Mucosa of gallbladder (tissue), 1 donor: ENCODE data around the gene PID1. TPM values are rescaled to one million over a fixed set of nuclear protein-coding genes. Genes with fewer than 3 reads are reported as not detected.
"Not testable (repeated sequence)": the region's sequence is repeated elsewhere in the genome, so short reads cannot be mapped to it uniquely, and the experiment has no call there.

ENCODE experiments used
- DNase-seq: peaks from one replicate; pipeline ENCODE4 v3.0.0-alpha.2; 2020; ENCODE audit warnings: low spot score
- total RNA-seq: library from RNA; stranded (reverse); gene quantifications from one replicate; pipeline ENCODE4 v1.2.1, GENCODE V29; 2021
- donor health status: DM: no; HTN: no; CAD: no.

The PID1 gene
- total RNA-seq, 1 donor from 2014 or later, result 17.1 TPM

DNA sequence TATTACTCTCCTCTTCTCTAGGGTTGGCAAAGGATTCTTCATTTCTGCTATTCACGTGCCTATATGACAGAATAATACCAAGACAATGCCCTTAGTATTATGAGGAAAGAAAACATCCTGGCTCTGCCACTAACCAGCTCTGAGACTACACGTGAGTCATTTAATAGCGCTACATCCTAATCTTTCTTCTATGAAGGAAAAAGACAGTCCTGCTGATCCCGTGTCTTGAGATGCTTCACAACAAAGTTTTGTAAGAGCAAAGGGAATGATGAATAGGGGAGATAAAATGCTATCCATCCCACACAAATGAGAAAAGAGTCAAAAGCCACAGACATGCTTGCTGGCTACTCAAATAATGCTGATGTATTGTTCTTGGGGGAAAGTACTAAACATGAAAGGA is 152.8 kb downstream of the PID1 start:
- DNase-seq, result no peak

DNA sequence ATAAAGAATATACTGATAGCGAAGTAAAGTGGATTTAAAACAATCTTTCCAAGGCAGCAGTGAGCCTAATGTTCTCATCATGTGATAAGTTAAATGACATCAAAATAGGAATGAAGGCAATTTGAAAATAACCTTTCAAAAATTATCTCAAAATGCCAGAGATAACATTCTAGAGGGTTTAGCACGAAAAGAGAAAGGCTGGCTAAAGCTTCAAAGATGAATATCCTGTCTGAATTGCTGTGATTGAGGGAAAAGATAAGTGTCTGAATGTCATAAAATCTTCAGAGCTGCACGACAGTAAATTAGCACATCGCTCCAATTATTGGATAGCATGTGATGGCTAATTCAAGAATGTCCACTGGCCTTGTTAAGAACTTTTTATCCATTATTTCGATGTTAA is 159.3 kb downstream of the PID1 start:
- DNase-seq, result no peak

DNA sequence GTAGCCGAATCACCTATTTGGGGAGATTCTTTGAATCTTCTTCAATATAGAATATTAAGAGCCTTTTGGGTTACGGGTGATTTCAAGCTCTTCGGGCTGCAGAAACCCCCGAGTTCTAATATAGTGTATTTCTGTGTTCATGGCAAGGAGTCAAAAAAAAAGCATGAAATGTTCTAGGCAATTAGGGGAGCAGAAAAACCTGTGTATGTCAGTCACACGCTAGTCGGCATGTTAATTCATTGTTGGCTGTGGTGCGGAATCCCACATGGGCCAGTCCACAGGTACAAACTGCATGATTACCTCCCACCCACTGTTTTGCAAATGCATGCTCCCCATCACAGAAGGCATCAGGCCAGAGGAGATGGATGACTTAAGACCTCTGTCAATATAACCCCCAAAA is 161.9 kb downstream of the PID1 start:
- DNase-seq, result no peak

DNA sequence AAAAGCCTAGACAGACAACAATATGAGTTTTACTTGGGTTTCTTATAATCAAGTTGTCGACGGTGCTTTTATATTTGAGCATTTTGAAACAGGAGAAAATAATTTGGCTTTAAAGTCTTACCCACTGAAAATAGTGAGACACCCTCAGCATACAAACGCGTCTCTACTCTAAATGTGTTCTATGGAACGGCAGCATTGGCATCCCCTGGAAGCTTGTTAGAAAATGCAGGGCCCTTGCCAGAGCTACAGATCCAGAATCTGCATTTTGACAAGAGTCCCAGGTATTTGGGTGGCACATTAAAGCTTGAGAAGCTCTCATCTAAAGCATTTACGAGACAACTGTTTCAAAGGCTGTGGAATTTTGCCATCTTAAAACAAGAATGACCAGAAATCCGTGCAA is 163.5 kb downstream of the PID1 start:
- DNase-seq, result no peak

DNA sequence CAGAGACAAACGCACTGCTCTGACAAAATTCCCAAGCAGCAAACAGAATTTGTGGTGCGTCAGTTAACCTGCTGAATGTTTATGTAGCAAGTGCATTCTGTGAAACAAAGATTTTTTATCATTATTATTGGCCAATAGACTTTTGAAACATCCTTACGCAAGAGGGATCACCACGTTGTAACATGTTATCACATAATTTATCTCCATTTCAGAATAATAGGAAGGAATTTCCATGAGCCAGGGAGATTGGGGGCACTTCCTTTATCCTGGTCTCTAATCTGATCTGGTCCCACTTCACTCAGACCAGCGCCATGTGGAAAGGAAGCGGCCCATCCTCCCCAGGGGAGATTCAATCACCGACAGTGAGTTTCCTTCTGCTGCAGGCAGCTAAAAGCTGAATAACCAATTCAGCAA is 166.1 kb downstream of the PID1 start:
- DNase-seq, result no peak

DNA sequence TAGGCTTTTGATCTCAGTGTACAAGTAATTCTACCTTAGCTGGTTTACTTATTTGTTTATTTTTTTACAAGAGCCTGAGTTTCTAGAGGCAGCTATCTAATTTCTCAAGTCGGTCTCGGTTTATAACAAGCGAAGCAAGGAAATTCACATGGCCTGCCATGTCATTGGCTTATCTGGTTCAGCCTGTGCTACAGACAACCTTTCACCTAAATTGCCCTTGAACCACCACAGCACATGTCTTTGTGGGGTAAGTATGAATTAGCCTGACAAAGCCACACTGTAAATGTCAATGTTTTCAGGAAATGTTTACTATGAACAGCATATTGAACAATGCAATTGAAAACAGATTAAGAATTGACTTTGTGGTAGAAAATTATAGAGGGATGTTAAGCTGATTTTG is 167.1 kb downstream of the PID1 start:
- no peak for DNase-seq

DNA sequence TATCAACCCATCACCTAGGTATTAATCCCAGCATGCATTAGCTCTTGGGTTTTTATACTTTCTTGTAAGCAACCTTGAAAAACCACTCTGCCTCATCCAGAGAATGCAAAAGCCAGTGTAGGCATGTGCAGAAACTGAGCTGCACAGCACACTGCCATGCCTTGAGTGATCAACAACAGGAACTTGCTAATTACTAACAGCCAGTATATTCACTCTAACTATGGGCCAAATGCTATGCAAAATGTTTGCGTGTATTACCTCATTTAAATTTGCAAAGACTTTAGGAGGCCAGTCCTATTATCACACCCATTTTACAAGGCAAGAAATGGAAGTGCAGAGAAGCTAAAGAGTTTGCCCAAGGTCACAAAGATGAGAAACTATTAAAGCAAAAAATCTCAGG is 169.8 kb downstream of the PID1 start:
- no peak for DNase-seq

DNA sequence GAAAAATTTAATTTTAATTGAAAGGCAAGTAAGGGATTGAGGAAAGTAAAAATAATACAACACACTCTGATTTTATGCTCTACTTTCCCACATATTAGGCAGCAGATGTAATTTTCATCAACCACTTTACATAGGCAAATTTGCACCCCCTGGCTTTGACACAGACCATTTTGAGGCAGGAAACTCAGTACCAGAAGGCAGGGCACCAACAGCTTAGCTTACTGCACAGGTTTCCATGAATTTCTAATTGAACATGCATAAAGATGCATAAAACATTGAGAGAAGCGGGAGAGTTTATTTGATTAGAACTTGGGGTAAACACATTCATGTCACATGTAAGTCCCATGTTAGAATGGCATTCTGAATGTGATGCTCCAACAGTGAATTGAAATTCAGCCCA is 171.9 kb downstream of the PID1 start:
- no peak for DNase-seq

DNA sequence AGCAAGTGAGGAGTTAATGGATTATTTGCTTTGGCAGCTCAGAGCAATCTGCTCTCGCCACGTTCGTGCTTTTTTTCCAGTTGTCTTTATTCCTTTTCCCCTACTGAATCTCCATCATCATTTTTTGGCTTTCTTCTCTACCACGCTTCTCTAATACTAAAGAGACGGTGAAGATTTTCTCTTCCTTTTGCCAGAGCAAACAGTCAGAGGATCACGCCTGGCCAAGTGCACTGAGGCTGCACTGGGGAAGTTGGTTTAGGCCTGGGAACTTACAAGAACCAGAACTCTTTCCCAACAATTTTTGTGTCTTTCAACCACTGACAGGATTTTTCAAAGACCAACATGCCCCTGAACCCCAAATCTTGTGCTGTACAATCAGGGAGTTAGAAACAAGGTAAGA is 172.3 kb downstream of the PID1 start:
- DNase-seq, result no peak

DNA sequence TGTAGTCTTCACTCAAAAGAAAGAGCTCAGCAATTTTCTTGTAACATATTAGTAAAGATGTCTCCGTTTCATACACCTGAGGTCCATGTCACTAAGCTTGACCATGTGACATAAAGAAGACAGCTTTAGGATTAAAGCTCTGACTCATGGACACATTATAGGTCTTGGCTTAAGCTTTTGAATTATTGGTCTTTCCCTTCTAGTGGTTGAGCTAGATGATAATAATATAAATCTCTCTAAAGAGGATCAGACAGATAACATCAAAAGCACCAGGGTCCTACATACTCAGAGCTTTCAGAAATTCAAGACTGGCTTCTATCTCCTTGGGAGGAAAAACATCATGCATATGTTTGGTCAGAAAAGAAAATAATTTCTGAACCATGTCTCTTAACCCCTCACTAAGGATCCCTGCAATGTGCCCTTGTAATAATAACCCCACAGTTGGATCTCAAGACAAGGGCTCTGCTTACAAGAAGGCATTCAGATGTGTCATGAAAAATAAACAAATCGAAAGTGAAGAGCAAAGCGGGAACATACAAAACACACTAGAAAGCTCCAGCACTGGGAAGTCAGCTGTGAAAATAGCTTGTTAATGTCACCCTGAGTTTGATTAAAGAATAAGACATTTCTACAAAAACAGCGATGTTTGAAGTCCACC is 174.5 kb downstream of the PID1 start:
- DNase-seq, result no peak

DNA sequence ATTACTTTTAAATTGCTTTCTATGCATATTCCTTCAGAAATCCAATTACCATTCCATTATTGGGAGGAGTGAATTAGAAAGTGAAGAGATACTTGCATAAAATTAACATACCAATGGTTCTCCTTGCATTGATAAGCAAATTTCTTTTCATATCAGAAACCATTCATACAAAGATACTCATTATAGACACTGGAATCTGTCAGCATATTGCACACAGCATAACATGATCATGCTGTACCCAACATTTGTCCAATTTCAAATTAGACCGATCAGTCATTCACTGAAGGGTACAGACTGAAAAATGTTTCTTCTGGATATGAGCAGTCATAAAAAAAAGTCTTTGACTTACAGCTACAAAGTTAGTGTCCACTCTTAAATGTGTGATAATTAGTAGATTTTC is 175.6 kb downstream of the PID1 start:
- no peak for DNase-seq

DNA sequence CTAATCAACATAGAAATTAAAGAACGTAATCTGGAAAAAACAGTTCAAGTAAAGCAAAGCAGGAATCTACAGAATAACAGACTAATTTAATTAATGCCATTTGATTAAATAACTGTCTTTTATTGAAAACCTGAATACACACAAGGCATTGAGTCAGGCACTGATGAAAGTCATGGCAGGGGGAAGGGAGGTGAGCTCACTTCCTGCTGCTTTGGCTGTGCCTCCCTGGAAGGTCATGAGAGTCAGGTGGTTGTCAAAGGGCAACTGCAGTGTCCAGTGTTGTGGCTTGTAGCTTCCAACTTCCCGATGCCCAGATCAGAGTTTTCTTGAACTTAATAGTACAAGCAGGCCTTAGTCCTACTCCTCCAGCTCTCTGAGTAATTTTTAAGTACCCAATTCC is 180.9 kb downstream of the PID1 start:
- DNase-seq, result no peak

DNA sequence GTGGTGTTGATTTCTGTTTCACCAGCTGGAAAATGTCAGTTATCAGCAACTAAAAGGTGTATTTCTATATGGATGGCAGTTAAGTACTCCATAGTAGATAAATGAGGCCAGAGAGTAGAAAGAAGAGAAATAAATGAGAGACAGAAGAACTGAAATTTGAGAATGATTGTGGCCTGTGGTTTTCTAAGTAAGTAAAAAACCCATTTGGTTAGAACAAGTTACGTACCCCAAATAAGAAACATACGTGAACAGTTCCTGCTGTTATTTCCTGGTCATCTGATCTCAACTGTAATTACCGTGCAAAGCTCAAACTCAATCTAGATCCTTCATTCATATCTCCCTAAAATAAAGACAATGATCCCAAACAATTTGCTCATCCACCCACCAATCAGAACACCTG is 181.3 kb downstream of the PID1 start:
- DNase-seq, result no peak

DNA sequence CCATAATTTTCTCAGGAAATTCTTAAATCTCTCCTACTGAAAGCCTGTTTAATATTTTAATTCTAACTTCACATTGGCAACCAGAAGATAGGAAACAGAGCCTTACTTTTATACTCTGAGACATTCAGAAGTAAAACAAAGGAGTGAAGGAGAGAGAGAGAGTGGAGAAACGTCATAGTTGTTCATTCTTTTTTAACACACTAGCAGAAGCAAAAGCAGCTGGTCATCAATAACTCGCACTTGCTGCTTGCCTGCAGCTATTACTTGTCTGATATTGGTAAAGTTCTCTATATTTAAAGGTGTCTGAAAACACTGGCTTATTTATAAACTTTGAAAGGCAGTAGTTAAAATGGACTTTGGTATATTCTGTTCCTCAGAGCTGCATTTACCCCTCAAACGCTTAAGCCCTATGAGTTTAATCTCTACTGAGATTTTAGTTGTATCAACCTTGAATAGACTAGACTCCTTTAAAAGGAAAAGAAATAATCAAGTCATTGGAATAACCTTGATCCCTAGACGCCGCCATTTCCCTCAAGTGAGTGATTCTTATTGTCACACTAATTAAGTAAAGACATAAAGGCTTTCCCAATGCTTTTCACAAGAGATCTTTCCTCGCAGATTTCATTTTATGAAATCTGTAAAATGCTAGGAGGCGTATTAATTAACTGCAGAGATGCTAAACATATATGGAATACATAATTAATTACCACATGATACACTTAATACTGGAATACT is 182.0 kb downstream of the PID1 start:
- no peak for DNase-seq

DNA sequence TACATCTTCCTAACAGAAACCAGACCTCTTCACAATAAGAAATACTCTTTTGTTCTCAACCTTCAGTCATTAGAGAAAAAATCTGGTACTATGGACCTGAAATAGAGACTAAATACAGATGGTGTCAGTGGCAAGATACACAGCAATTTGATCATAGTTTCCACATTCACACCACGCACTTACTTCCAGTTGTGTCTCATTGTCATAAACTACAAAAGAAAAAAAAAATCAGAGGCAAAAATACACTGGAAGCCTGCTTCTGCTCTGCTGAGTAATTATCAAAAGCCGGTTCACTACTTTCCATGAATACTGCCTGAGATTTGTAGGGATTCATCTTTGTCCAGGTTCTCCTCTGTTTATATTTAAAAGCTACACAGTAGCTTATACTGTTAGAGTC is 182.6 kb downstream of the PID1 start:
- no peak for DNase-seq

DNA sequence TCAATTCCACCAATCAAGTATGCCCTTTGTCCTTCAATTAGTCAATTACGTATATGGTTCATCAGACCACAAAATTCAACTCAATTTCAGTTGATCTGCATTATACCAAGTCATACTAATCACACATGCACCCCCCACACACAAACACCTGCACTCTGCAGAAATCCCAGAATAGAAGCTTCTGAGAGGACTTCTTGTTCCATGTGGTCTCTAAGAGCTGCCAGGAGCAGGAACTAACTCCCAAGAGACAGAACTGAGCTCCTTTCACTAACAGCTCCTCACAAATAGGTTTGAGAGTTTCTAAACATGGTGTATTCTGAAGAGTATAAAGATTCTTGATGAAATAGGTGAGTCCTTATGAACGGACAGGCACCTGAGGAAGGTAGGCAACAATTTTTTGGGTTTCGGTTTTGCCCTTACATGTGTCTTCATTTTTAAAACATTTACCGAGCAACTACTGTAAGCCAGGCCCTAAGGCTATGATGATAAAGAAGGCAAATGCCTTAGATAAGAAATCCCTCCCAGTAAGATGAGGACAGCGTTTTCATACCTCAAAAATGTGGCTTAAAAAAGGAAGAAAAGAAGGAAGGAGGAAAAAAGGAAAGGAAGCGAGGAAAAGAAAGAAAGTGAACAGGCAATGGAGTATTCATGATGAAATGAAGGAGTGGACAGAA is 183.1 kb downstream of the PID1 start:
- no peak for DNase-seq

DNA sequence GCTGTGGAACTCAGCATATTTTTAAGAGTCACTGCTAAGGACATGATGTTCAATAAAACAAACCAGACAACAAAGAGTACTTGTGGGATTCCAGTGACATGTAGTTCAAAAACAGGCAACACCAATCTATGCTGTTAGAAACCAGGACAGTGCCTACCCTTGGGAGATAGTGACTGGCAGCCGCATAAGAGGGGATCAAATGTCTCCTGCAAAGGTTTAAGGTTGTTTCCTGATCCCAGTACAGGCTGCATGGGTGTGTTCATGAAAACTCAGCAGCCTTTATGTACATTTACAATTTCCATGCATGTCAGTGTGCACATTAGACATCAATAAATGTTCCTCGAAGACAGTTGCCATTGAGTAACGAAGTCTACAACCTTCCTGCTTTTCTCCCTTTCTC is 183.8 kb downstream of the PID1 start:
- no peak for DNase-seq

DNA sequence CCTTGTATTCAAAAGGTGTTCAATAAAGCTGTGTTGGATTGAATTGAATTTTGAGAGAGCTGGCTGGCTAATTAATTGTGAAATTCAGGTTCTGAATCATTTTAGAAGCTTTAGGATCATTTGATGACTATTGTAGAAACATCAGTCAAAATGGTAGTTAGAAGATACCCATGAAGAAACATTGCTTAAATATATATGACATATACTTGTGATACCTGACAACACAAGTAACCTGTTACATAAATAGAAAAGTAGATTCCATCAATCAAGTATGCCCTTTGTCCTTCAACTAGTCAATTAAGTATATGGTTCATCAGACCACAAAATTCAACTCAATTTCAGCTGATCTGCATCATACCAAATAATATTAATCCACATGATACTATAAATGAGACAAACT is 185.6 kb downstream of the PID1 start:
- DNase-seq, result no peak

DNA sequence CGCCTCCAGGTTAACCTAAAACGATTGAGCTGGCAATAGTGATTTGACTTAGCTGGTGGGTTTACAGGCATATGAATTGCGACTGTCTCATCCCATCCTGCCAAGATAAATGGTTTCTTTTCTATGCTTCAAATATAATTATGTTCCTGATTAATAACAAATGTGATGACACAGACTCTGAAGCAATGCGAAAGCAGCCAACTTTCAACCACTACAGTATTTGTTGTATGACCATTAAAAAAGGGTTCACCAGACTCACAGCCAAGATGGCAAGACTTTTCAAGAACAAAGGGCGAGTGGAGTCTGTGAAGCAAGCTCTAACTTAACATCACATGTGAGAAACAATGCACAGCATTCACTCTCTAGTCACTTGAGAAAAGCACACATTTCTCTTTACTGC is 186.6 kb downstream of the PID1 start:
- no peak for DNase-seq

DNA sequence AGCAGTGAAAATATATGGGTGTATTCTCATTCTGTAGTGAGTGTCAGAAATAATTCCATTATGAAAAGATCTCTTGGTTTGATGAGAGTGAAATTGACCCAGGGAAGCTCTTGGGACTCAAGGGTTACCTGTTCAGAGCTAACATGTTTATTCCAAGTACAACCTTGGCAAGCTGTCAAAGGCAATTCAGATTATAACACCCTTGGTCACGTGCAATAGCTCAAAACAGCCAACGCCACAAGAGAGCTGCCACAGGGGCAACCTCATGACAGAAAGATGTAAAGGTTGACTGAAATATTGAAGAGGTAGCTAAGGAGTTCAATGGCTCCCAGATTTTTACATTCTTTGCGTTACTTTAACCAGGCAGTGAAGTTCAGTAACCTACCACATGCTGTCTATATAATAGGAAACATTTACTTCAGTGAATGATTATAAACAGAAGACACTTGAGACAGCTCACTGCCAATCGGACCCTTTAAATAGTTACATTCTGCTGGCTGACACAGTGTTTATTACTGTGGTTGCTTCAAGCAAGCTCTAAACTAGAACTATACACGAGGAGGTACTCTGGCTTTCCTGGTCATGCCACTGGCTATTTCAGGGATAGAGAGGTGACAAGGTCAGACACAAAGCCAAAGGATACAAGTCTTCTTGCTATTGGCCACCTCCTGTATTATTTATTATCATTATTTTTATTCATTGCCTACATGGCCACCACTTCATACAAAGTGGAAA is 187.3 kb downstream of the PID1 start:
- DNase-seq, result no peak

DNA sequence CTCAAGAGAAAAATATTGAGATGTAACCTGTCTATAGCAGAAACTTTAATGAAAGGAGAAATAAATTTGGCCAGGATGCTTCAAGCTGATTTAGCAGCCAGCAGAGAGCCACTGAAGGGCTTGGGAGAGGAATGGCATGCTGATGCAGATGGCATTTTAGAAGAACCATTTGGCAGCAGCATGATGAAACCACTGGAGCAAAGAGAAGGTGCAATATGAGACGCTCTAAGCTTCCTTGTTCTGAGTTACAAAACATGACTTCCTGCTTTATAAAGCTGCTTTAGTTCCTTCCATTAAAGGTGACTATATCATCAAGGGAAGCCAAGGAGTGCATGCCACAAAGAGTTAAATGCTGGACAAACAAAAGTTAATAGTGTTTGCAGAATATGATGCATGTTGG is 189.7 kb downstream of the PID1 start:
- no peak for DNase-seq

DNA sequence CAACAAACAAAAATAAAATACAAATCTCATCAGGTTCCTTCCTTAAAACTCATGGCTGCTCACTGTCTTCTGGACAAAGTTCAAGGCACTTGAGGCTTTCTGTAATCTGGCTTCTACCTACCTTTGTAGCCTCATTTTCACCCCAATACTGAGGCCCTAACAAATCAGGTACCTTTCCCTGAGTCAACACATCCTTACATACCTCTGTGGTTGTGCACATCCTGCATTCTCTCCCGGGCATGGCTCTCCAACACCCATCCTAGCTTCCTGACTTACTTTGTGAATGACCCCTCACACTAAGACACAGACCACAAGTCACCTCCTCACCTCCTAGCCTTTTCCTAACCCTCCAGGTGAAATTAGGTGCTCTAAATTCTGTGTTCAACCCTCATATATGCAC is 190.9 kb downstream of the PID1 start:
- DNase-seq, result no peak

DNA sequence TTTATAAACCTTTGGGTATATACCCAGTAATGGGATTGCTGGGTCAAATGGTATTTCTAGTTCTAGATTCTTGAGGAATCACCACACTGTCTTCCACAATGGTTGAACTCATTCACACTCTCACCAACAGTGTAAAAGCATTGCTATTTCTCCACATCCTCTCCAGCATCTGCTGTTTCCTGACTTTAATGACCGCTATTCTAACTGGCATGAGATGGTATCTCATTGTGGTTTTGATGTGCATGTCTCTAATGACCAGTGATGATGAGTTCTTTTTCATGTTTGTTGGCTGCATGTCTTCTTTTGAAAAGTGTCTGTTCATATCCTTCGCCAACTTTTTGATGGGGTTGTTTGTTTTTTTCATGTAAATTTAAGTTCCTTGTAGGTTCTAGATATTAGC is 194.2 kb downstream of the PID1 start:
- not testable (repeated sequence) for DNase-seq
